HL-60 (cell line): ENCODE results near the gene GABPA.

Experiments
- POLR2AphosphoS5 ChIP-seq: IDR thresholded peaks from 2 replicates; pipeline ENCODE4 v1.6.1; 2012; ENCODE audit warnings: low read depth
- TF ChIP-seq, protein P1 (sequence below): IDR thresholded peaks from one replicate; pipeline ENCODE4 v1.5.1; 2011; ENCODE audit warnings: low read length, control low read depth, inconsistent platforms; ENCODE audit not compliant: insufficient read depth
- TF ChIP-seq, protein P2 (sequence below): IDR thresholded peaks from 2 replicates; pipeline ENCODE4 v1.6.1; 2012; ENCODE audit warnings: low read depth; ENCODE audit not compliant: insufficient replicate concordance

- TF ChIP-seq, protein P1, sequence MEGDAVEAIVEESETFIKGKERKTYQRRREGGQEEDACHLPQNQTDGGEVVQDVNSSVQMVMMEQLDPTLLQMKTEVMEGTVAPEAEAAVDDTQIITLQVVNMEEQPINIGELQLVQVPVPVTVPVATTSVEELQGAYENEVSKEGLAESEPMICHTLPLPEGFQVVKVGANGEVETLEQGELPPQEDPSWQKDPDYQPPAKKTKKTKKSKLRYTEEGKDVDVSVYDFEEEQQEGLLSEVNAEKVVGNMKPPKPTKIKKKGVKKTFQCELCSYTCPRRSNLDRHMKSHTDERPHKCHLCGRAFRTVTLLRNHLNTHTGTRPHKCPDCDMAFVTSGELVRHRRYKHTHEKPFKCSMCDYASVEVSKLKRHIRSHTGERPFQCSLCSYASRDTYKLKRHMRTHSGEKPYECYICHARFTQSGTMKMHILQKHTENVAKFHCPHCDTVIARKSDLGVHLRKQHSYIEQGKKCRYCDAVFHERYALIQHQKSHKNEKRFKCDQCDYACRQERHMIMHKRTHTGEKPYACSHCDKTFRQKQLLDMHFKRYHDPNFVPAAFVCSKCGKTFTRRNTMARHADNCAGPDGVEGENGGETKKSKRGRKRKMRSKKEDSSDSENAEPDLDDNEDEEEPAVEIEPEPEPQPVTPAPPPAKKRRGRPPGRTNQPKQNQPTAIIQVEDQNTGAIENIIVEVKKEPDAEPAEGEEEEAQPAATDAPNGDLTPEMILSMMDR, result no peak
- no peak for TF ChIP-seq POLR2AphosphoS5
- TF ChIP-seq, protein P2, sequence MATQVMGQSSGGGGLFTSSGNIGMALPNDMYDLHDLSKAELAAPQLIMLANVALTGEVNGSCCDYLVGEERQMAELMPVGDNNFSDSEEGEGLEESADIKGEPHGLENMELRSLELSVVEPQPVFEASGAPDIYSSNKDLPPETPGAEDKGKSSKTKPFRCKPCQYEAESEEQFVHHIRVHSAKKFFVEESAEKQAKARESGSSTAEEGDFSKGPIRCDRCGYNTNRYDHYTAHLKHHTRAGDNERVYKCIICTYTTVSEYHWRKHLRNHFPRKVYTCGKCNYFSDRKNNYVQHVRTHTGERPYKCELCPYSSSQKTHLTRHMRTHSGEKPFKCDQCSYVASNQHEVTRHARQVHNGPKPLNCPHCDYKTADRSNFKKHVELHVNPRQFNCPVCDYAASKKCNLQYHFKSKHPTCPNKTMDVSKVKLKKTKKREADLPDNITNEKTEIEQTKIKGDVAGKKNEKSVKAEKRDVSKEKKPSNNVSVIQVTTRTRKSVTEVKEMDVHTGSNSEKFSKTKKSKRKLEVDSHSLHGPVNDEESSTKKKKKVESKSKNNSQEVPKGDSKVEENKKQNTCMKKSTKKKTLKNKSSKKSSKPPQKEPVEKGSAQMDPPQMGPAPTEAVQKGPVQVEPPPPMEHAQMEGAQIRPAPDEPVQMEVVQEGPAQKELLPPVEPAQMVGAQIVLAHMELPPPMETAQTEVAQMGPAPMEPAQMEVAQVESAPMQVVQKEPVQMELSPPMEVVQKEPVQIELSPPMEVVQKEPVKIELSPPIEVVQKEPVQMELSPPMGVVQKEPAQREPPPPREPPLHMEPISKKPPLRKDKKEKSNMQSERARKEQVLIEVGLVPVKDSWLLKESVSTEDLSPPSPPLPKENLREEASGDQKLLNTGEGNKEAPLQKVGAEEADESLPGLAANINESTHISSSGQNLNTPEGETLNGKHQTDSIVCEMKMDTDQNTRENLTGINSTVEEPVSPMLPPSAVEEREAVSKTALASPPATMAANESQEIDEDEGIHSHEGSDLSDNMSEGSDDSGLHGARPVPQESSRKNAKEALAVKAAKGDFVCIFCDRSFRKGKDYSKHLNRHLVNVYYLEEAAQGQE, result no peak
These were observed 46.3 kb upstream of the GABPA start for GRCh38 chr21:25688275-25689155.
